HepG2 (cell line): ENCODE measurements around the gene RBBP8NL. TPM values are rescaled to one million over a fixed set of nuclear protein-coding genes. Genes with fewer than 3 reads are reported as not detected.
A peak's percentile ranks its signal among the peaks of the same experiment; 100 is the strongest.

Experiments
- CCDC6 ChIP-seq: sonication (generic); formaldehyde crosslinking; IDR thresholded peaks from 2 replicates; pipeline ENCODE4 v1.8.1; 2022; ENCODE audit warnings: mild to moderate bottlenecking, missing genetic modification reagents, moderate library complexity
- KLF9 ChIP-seq: IDR thresholded peaks from 2 replicates; pipeline ENCODE4 v1.6.1; 2016; ENCODE audit warnings: low read depth
- NFE2L1 ChIP-seq: sonication (generic); formaldehyde crosslinking; IDR thresholded peaks from 2 replicates; pipeline ENCODE4 v1.4.0; 2020; ENCODE audit warnings: missing genetic modification reagents, mild to moderate bottlenecking, borderline replicate concordance
- SKI ChIP-seq: fragments of 450-650 bp; IDR thresholded peaks from one replicate; pipeline ENCODE4 v1.6.1; 2018; ENCODE audit warnings: mild to moderate bottlenecking; ENCODE audit not compliant: partially characterized antibody
- SMAD1 ChIP-seq: sonication (generic); formaldehyde crosslinking; IDR thresholded peaks from 2 replicates; pipeline ENCODE4 v1.4.0; 2020; ENCODE audit warnings: missing genetic modification reagents, low read depth, mild to moderate bottlenecking, borderline replicate concordance
- SNAPC5 ChIP-seq: sonication (generic); formaldehyde crosslinking; IDR thresholded peaks from 2 replicates; pipeline ENCODE4 v1.8.1; 2023; ENCODE audit warnings: mild to moderate bottlenecking, missing genetic modification reagents, borderline replicate concordance
- ZFP91 ChIP-seq: sonication (generic); formaldehyde crosslinking; IDR thresholded peaks from 2 replicates; pipeline ENCODE4 v1.9.0; 2022; ENCODE audit warnings: missing genetic modification reagents, mild to moderate bottlenecking, borderline replicate concordance
- ZNF350 ChIP-seq: sonication (generic); formaldehyde crosslinking; IDR thresholded peaks from 2 replicates; pipeline ENCODE4 v1.4.0; 2020; ENCODE audit warnings: mild to moderate bottlenecking, low read depth, missing genetic modification reagents, borderline replicate concordance
- ZNF598 ChIP-seq: sonication (generic); formaldehyde crosslinking; IDR thresholded peaks from 2 replicates; pipeline ENCODE4 v1.5.1; 2020; ENCODE audit warnings: mild to moderate bottlenecking, missing genetic modification reagents, borderline replicate concordance
- ZNF749 ChIP-seq: sonication (generic); formaldehyde crosslinking; IDR thresholded peaks from 2 replicates; pipeline ENCODE4 v1.8.0; 2022; ENCODE audit warnings: mild to moderate bottlenecking, missing genetic modification reagents, moderate library complexity, borderline replicate concordance
- polyA plus RNA-seq, 8 experiments: library from polyadenylated mRNA; depleted of rRNA in 3 of 8; stranded (reverse) in 7 of 8; unstranded in 1 of 8; fragments of >200 nt; fragmentation: Illumina TruSeq in 4 of 8; extraction: Trizol in 4 of 8; gene quantifications; 2 replicates each; pipeline versions ENCODE4 v1.2.1 to v1.2.3, GENCODE V29; 2011 to 2016; ENCODE audit warnings: low read depth in 4 of 8, missing spikeins in 1 of 8, mixed read lengths in 1 of 8; ENCODE audit not compliant: insufficient read depth in 1 of 8
- total RNA-seq, 5 experiments: library from RNA; depleted of rRNA; stranded (reverse); fragments of >200 nt; fragmentation: Illumina TruSeq; extraction: Trizol; gene quantifications; 2 replicates each; pipeline ENCODE4 v1.2.3, GENCODE V29; 2016; ENCODE audit warnings: low read depth in 1 of 5
- TF ChIP-seq, protein P1 (sequence below): sonication (generic); formaldehyde crosslinking; IDR thresholded peaks from 2 replicates; pipeline ENCODE4 v1.5.1; 2020; ENCODE audit warnings: mild to moderate bottlenecking, missing genetic modification reagents, borderline replicate concordance
- TF ChIP-seq, protein P2 (sequence below): IDR thresholded peaks from 2 replicates; pipeline ENCODE4 v1.6.1; 2016; ENCODE audit warnings: missing compliant biosample characterization, missing genetic modification reagents, borderline replicate concordance
- TF ChIP-seq, protein P3 (sequence below): sonication (generic); formaldehyde crosslinking; IDR thresholded peaks from 2 replicates; pipeline ENCODE4; 2020; ENCODE audit warnings: missing genetic modification reagents, mild to moderate bottlenecking, borderline replicate concordance

Gene RBBP8NL
- total and polyA plus RNA-seq, 2 of the 13 experiments (the other 11 are each of a cell fraction or from before 2014, with no cell fraction given), result 0.69 to 0.86 TPM

GRCh38 chr20:62382306-62383198 lies 44.8 kb downstream of the RBBP8NL start (continued):
- TF ChIP-seq ZNF350 (0 out of 2 replicates have a peak, but pooled peaks have one; percentile 65), SMAD1 (CRISPR knock-in tag) (peak; percentile 92; the same call in 1 of the 2 replicates), CCDC6 (CRISPR knock-in tag) (no peak), SKI (peak; percentile 39), NFE2L1 (CRISPR knock-in tag) (no peak), ZNF598 (CRISPR knock-in tag) (no peak), ZNF749 (CRISPR knock-in tag) (no peak), ZFP91 (CRISPR knock-in tag) (peak; percentile 70), SNAPC5 (CRISPR knock-in tag) (no peak), KLF9 (0 out of 2 replicates have a peak, but pooled peaks have one; percentile 56)
- TF ChIP-seq, protein P1, sequence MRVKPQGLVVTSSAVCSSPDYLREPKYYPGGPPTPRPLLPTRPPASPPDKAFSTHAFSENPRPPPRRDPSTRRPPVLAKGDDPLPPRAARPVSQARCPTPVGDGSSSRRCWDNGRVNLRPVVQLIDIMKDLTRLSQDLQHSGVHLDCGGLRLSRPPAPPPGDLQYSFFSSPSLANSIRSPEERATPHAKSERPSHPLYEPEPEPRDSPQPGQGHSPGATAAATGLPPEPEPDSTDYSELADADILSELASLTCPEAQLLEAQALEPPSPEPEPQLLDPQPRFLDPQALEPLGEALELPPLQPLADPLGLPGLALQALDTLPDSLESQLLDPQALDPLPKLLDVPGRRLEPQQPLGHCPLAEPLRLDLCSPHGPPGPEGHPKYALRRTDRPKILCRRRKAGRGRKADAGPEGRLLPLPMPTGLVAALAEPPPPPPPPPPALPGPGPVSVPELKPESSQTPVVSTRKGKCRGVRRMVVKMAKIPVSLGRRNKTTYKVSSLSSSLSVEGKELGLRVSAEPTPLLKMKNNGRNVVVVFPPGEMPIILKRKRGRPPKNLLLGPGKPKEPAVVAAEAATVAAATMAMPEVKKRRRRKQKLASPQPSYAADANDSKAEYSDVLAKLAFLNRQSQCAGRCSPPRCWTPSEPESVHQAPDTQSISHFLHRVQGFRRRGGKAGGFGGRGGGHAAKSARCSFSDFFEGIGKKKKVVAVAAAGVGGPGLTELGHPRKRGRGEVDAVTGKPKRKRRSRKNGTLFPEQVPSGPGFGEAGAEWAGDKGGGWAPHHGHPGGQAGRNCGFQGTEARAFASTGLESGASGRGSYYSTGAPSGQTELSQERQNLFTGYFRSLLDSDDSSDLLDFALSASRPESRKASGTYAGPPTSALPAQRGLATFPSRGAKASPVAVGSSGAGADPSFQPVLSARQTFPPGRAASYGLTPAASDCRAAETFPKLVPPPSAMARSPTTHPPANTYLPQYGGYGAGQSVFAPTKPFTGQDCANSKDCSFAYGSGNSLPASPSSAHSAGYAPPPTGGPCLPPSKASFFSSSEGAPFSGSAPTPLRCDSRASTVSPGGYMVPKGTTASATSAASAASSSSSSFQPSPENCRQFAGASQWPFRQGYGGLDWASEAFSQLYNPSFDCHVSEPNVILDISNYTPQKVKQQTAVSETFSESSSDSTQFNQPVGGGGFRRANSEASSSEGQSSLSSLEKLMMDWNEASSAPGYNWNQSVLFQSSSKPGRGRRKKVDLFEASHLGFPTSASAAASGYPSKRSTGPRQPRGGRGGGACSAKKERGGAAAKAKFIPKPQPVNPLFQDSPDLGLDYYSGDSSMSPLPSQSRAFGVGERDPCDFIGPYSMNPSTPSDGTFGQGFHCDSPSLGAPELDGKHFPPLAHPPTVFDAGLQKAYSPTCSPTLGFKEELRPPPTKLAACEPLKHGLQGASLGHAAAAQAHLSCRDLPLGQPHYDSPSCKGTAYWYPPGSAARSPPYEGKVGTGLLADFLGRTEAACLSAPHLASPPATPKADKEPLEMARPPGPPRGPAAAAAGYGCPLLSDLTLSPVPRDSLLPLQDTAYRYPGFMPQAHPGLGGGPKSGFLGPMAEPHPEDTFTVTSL (CRISPR knock-in tag), result no peak
- TF ChIP-seq, protein P2, sequence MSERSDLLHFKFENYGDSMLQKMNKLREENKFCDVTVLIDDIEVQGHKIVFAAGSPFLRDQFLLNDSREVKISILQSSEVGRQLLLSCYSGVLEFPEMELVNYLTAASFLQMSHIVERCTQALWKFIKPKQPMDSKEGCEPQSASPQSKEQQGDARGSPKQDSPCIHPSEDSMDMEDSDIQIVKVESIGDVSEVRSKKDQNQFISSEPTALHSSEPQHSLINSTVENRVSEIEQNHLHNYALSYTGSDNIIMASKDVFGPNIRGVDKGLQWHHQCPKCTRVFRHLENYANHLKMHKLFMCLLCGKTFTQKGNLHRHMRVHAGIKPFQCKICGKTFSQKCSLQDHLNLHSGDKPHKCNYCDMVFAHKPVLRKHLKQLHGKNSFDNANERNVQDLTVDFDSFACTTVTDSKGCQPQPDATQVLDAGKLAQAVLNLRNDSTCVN (CRISPR knock-in tag), result peak; percentile 72; the same call in 1 of the 2 replicates
- TF ChIP-seq, protein P3, sequence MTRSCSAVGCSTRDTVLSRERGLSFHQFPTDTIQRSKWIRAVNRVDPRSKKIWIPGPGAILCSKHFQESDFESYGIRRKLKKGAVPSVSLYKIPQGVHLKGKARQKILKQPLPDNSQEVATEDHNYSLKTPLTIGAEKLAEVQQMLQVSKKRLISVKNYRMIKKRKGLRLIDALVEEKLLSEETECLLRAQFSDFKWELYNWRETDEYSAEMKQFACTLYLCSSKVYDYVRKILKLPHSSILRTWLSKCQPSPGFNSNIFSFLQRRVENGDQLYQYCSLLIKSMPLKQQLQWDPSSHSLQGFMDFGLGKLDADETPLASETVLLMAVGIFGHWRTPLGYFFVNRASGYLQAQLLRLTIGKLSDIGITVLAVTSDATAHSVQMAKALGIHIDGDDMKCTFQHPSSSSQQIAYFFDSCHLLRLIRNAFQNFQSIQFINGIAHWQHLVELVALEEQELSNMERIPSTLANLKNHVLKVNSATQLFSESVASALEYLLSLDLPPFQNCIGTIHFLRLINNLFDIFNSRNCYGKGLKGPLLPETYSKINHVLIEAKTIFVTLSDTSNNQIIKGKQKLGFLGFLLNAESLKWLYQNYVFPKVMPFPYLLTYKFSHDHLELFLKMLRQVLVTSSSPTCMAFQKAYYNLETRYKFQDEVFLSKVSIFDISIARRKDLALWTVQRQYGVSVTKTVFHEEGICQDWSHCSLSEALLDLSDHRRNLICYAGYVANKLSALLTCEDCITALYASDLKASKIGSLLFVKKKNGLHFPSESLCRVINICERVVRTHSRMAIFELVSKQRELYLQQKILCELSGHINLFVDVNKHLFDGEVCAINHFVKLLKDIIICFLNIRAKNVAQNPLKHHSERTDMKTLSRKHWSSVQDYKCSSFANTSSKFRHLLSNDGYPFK (CRISPR knock-in tag), result 0 out of 2 replicates have a peak, but pooled peaks have one; percentile 52
